AG04450 (cell line): ENCODE results near the gene PVALEF. TPM values are rescaled to one million over a fixed set of nuclear protein-coding genes. Genes with fewer than 3 reads are reported as not detected.
"Not testable (repeated sequence)": the region's sequence is repeated elsewhere in the genome, so short reads cannot be mapped to it uniquely, and the experiment has no call there.

Source experiments
- CTCF ChIA-PET: fragments of 300-600, 350-600 bp; formaldehyde crosslinking; extraction: SDS; loops from one replicate; lab custom pipeline; 2022; ENCODE audit warnings: antibody characterized with exemption, inconsistent platforms; lab: Charles Lee
- POLR2A ChIA-PET: fragments of 350-600 bp; formaldehyde crosslinking; extraction: SDS; loops from one replicate; lab custom pipeline; 2021; ENCODE audit warnings: antibody characterized with exemption, inconsistent platforms; lab: Yijun Ruan, JAX
- DNase-seq: peaks from one replicate; pipeline ENCODE4 v3.0.0-alpha.2; 2011; ENCODE audit warnings: low read depth, low spot score
- H3K27ac ChIP-seq: one replicate; pipeline ENCODE4 v1.5.1; 2012; ENCODE audit warnings: low read depth, low read length, control low read depth
- H3K27me3 ChIP-seq: one replicate; pipeline ENCODE4 v1.6.0; 2012; ENCODE audit warnings: low read length; ENCODE audit not compliant: control insufficient read depth, insufficient read depth
- H3K4me3 ChIP-seq: 2 replicates; pipeline ENCODE4 v1.5.1; 2011; ENCODE audit warnings: mild to moderate bottlenecking, low read depth, low read length, control low read depth
- H3K9me3 ChIP-seq: 2 replicates; pipeline ENCODE4 v1.5.1; 2012; ENCODE audit warnings: low read length; ENCODE audit not compliant: control insufficient read depth, insufficient read depth
- polyA plus RNA-seq: library from polyadenylated mRNA; depleted of rRNA; stranded (reverse); fragments of >200 nt; gene quantifications from 2 replicates; pipeline ENCODE4 v1.2.3, GENCODE V29; 2011
- TF ChIP-seq, protein P1 (sequence below): IDR thresholded peaks from 2 replicates; pipeline ENCODE4 v1.5.1; 2011; ENCODE audit warnings: low read depth, low read length, control low read depth, inconsistent platforms

PVALEF gene
- polyA plus RNA-seq, 1 experiment: not detected

DNA sequence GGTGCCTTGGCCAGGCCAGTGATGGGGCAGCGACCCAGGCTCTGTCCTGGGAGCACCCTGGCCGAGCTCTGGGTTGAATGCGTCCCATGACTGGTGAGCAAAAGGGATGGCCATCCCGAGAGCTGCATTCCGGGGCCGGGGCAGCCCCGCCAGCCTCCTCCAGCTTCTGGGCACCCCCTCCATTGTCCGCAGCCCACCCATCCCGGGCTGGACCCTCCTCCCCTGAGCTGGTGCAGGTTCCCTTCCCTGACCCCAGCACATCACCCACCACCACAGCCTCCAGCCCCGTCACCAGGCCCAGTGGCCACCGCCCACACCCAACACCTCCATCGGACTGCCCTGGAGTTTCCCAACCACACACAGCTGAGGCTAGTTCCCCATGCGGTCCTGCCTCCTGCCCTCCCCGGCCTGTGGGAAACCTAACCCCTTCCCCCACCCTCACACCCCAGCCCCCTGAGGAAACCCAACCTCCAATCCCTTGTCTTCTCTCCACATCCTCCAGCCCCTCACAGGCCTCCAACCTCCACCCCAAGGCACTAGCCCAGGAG, 16.2 kb upstream of the PVALEF start:
- POLR2A ChIA-PET: no interaction called here
- Histone ChIP-seq H3K27ac (no peak overlapping the region), H3K27me3 (peaks cover 20% of the 10 kb centered on the region), H3K4me3 (no peak overlapping the region), H3K9me3 (no peaks in the 10 kb centered on the region; the same call in 1 of the 2 replicates)
- TF ChIP-seq, protein P1, sequence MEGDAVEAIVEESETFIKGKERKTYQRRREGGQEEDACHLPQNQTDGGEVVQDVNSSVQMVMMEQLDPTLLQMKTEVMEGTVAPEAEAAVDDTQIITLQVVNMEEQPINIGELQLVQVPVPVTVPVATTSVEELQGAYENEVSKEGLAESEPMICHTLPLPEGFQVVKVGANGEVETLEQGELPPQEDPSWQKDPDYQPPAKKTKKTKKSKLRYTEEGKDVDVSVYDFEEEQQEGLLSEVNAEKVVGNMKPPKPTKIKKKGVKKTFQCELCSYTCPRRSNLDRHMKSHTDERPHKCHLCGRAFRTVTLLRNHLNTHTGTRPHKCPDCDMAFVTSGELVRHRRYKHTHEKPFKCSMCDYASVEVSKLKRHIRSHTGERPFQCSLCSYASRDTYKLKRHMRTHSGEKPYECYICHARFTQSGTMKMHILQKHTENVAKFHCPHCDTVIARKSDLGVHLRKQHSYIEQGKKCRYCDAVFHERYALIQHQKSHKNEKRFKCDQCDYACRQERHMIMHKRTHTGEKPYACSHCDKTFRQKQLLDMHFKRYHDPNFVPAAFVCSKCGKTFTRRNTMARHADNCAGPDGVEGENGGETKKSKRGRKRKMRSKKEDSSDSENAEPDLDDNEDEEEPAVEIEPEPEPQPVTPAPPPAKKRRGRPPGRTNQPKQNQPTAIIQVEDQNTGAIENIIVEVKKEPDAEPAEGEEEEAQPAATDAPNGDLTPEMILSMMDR: no peak
- CTCF ChIA-PET: no interaction called here
- no peak for DNase-seq

GRCh38 chr17:81150377-81151077, 14.8 kb upstream of the PVALEF start:
- TF ChIP-seq, protein P1: no peak
- peaks cover 14% of the 10 kb centered on the region for H3K27me3 ChIP-seq
- H3K27ac ChIP-seq: no peak overlapping the region
- no peak overlapping the region for H3K4me3 ChIP-seq
- POLR2A ChIA-PET: no interaction called here
- CTCF ChIA-PET: no interaction called here
- DNase-seq: no peak
- H3K9me3 ChIP-seq: no peaks in the 10 kb centered on the region; the same call in 1 of the 2 replicates

GRCh38 chr17:81151278-81151677, 14.0 kb upstream of the PVALEF start:
- H3K4me3 ChIP-seq: no peak overlapping the region
- POLR2A ChIA-PET: no interaction called here
- no peak overlapping the region for H3K27ac ChIP-seq
- TF ChIP-seq, protein P1: no peak
- DNase-seq: no peak
- no peaks in the 10 kb centered on the region; the same call in 1 of the 2 replicates for H3K9me3 ChIP-seq
- CTCF ChIA-PET: no interaction called here
- peaks cover 14% of the 10 kb centered on the region for H3K27me3 ChIP-seq

GRCh38 chr17:81152288-81152828, 12.9 kb upstream of the PVALEF start:
- Histone ChIP-seq H3K27ac (no peak overlapping the region), H3K9me3 (no peaks in the 10 kb centered on the region; the same call in 1 of the 2 replicates), H3K27me3 (peaks cover 16% of the 10 kb centered on the region), H3K4me3 (no peak overlapping the region)
- ChIA-PET POLR2A (no interaction called here), CTCF (no interaction called here)
- TF ChIP-seq, protein P1: no peak
- DNase-seq: no peak

GRCh38 chr17:81153340-81153803, 11.9 kb upstream of the PVALEF start:
- Histone ChIP-seq H3K27me3 (peaks cover 19% of the 10 kb centered on the region), H3K27ac (no peak overlapping the region), H3K4me3 (no peak overlapping the region), H3K9me3 (no peaks in the 10 kb centered on the region; the same call in 1 of the 2 replicates)
- ChIA-PET POLR2A (no interaction called here), CTCF (no interaction called here)
- no peak for DNase-seq
- TF ChIP-seq, protein P1: no peak

GRCh38 chr17:81154016-81154415, 11.3 kb upstream of the PVALEF start:
- H3K9me3 ChIP-seq, H3K27ac ChIP-seq, CTCF ChIA-PET, H3K4me3 ChIP-seq, DNase-seq: not testable (repeated sequence)
- POLR2A ChIA-PET: interaction anchor here (0.6 kb wide), 1 partner anchor 19 kb away, joined by 4 read pairs; no protein-coding TSS in a partner anchor
- peaks cover 21% of the 10 kb centered on the region for H3K27me3 ChIP-seq
